WTC11 (cell line): Measurements from ENCODE around the gene PHOX2B.

Experiments
- ETV6 ChIP-seq: sonication (generic); formaldehyde crosslinking; IDR thresholded peaks from 2 replicates; pipeline ENCODE4 v1.8.1; 2022; ENCODE audit warnings: mild to moderate bottlenecking, missing genetic modification reagents
- MYBL2 ChIP-seq: sonication (generic); formaldehyde crosslinking; IDR thresholded peaks from 2 replicates; pipeline ENCODE4 v1.8.1; 2023; ENCODE audit warnings: mild to moderate bottlenecking, moderate library complexity, missing genetic modification reagents
- ZNF138 ChIP-seq: sonication (generic); formaldehyde crosslinking; conservative IDR thresholded peaks from 2 replicates; pipeline ENCODE4 v1.8.1; 2022; ENCODE audit warnings: mild to moderate bottlenecking, moderate library complexity, missing genetic modification reagents
- TF ChIP-seq, protein P1 (sequence below): sonication (generic); formaldehyde crosslinking; IDR thresholded peaks from 2 replicates; pipeline ENCODE4 v1.8.1; 2022; ENCODE audit warnings: missing genetic modification reagents, borderline replicate concordance
- TF ChIP-seq, protein P2 (sequence below): sonication (generic); formaldehyde crosslinking; IDR thresholded peaks from 2 replicates; pipeline ENCODE4 v1.8.0; 2022; ENCODE audit warnings: missing genetic modification reagents

DNA sequence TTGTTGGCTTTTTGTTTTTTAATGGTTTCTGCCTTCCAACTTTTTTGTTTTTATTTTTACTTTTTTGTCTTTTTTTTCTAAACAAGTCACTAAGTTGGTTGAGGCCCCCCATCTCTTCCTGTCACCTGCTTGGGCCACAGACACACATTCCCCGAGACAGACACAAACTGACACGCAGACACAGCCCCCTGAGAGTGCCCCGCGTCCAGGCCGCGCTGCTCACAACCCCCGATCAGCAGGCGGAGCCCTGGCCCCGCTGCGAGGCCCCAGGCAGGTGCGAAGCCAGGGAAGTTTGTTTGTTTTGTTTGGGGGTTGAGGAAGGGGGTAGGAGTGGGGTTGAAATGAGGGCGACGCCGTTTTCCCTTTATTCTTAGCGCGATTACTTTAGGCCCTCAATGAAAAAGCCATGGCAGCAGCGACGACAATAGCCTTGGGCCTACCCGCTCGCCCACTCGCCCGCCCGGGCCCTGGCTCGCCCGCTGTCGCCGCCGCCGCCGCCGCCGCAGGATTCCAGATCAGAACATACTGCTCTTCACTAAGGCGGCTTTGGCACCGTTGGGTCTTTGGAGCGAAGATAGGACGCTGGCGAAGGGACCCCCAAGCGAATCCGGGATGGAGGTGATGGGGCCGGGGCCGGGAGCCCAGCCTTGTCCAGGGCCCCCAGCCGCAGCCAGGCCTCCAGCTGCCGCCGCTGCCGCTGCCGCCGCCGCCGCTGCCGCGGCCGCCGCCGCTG lies 3.1 kb downstream of the PHOX2B start:
- TF ChIP-seq MYBL2 (CRISPR knock-in tag) (no peak), ETV6 (CRISPR knock-in tag) (no peak), ZNF138 (CRISPR knock-in tag) (no peak)
- TF ChIP-seq, protein P1, sequence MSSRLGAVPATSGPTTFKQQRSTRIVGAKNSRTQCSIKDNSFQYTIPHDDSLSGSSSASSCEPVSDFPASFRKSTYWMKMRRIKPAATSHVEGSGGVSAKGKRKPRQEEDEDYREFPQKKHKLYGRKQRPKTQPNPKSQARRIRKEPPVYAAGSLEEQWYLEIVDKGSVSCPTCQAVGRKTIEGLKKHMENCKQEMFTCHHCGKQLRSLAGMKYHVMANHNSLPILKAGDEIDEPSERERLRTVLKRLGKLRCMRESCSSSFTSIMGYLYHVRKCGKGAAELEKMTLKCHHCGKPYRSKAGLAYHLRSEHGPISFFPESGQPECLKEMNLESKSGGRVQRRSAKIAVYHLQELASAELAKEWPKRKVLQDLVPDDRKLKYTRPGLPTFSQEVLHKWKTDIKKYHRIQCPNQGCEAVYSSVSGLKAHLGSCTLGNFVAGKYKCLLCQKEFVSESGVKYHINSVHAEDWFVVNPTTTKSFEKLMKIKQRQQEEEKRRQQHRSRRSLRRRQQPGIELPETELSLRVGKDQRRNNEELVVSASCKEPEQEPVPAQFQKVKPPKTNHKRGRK (CRISPR knock-in tag) = no peak
- TF ChIP-seq, protein P2, sequence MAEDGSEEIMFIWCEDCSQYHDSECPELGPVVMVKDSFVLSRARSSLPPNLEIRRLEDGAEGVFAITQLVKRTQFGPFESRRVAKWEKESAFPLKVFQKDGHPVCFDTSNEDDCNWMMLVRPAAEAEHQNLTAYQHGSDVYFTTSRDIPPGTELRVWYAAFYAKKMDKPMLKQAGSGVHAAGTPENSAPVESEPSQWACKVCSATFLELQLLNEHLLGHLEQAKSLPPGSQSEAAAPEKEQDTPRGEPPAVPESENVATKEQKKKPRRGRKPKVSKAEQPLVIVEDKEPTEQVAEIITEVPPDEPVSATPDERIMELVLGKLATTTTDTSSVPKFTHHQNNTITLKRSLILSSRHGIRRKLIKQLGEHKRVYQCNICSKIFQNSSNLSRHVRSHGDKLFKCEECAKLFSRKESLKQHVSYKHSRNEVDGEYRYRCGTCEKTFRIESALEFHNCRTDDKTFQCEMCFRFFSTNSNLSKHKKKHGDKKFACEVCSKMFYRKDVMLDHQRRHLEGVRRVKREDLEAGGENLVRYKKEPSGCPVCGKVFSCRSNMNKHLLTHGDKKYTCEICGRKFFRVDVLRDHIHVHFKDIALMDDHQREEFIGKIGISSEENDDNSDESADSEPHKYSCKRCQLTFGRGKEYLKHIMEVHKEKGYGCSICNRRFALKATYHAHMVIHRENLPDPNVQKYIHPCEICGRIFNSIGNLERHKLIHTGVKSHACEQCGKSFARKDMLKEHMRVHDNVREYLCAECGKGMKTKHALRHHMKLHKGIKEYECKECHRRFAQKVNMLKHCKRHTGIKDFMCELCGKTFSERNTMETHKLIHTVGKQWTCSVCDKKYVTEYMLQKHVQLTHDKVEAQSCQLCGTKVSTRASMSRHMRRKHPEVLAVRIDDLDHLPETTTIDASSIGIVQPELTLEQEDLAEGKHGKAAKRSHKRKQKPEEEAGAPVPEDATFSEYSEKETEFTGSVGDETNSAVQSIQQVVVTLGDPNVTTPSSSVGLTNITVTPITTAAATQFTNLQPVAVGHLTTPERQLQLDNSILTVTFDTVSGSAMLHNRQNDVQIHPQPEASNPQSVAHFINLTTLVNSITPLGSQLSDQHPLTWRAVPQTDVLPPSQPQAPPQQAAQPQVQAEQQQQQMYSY (CRISPR knock-in tag) = no peak
